Measurements from ENCODE around the gene CCDC33. TPM values are rescaled to one million over a fixed set of nuclear protein-coding genes. Genes with fewer than 3 reads are reported as not detected.

The CCDC33 gene
- polyA plus RNA-seq, 1 of the 3 experiments (the other 2 are of a cell fraction): 4.0 TPM

DNA sequence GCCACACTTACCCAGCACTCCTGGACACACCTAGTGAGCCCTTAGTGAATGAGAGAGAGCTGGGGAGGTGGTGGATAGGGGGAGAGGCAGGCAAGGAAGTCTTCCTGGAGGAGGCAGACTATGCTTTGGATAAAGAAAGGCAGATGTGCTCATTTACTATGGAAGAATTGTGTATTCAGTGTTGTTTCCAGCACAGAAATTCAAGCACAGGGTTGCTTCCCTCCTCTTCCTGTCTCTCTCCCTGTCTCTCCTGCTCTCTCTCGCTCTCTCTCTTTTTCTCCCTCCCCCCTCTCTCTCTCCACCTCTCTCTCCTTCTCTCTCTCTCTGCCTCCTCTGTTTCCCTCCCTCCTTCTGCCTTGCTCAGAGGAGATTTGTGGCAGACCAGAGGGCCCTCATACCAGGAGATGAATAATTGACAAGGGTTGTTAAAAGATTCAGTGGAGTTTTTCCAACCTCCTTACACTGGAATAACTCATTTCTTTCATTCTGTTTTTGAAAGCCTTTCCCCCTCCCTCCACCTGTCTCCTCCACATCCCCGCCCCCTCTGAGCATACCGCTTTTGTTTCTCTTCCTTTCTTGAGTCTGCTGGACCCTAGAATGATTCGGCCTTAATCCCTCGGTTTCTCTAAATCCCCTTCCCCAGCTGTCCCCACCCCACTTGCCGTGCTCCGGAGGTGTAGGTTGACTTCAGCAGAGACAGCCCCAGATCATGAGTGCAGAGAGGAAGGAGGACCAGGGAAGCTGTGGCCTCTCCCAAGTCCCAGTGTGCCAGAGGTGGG is 65.6 kb downstream of the CCDC33 start:
- no peak for DNase-seq
- no peak overlapping the region for H3K4me2 ChIP-seq
- H3K36me3 ChIP-seq (replicated peaks in 1 of 2; ENCODE audit: control insufficient read depth in 1 of 2, insufficient read depth in 2 of 2, low read length in 1 of 2): no peaks in the 10 kb centered on the region
- H3K79me2 ChIP-seq (ENCODE audit: insufficient read depth): no peaks in the 10 kb centered on the region
- no peaks in the 10 kb centered on the region for H4K20me1 ChIP-seq (ENCODE audit: insufficient read depth)
- H2AFZ ChIP-seq (ENCODE audit: low read depth): no peak overlapping the region
- H3K9me2 ChIP-seq: no peaks in the 10 kb centered on the region
- TF ChIP-seq POLR2AphosphoS5 (IDR thresholded peaks at IDR 0.05; ENCODE audit: low read depth, low read length) (no peak), RXRA (IDR thresholded peaks at IDR 0.05; ENCODE audit: borderline replicate concordance, low read depth) (no peak), NFIC (IDR thresholded peaks at IDR 0.05; ENCODE audit: borderline replicate concordance) (no peak), TAF1 (IDR thresholded peaks at IDR 0.05; ENCODE audit: borderline replicate concordance, low read depth, low read length) (no peak), YY1 (IDR thresholded peaks at IDR 0.05; ENCODE audit: low read depth) (no peak), SIN3A (IDR thresholded peaks at IDR 0.05; ENCODE audit: borderline replicate concordance, low read depth, low read length) (no peak), ELF1 (IDR thresholded peaks at IDR 0.05) (no peak), SMC3 (IDR thresholded peaks at IDR 0.05; ENCODE audit: low read depth, low read length) (no peak), NRF1 (IDR thresholded peaks at IDR 0.05; ENCODE audit: low read depth, low read length) (no peak), JUND (IDR thresholded peaks at IDR 0.05) (no peak), FOSL2 (IDR thresholded peaks at IDR 0.05; ENCODE audit: borderline replicate concordance, low read depth) (no peak)
- TF ChIP-seq, protein P1, sequence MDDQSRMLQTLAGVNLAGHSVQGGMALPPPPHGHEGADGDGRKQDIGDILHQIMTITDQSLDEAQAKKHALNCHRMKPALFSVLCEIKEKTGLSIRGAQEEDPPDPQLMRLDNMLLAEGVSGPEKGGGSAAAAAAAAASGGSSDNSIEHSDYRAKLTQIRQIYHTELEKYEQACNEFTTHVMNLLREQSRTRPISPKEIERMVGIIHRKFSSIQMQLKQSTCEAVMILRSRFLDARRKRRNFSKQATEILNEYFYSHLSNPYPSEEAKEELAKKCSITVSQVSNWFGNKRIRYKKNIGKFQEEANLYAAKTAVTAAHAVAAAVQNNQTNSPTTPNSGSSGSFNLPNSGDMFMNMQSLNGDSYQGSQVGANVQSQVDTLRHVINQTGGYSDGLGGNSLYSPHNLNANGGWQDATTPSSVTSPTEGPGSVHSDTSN (IDR thresholded peaks at IDR 0.05): no peak
- TF ChIP-seq, protein P2, sequence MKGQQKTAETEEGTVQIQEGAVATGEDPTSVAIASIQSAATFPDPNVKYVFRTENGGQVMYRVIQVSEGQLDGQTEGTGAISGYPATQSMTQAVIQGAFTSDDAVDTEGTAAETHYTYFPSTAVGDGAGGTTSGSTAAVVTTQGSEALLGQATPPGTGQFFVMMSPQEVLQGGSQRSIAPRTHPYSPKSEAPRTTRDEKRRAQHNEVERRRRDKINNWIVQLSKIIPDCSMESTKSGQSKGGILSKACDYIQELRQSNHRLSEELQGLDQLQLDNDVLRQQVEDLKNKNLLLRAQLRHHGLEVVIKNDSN (IDR thresholded peaks at IDR 0.05; ENCODE audit: borderline replicate concordance, low read depth): no peak
- TF ChIP-seq, protein P3, sequence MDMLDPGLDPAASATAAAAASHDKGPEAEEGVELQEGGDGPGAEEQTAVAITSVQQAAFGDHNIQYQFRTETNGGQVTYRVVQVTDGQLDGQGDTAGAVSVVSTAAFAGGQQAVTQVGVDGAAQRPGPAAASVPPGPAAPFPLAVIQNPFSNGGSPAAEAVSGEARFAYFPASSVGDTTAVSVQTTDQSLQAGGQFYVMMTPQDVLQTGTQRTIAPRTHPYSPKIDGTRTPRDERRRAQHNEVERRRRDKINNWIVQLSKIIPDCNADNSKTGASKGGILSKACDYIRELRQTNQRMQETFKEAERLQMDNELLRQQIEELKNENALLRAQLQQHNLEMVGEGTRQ (IDR thresholded peaks at IDR 0.05; ENCODE audit: borderline replicate concordance, low read depth, low read length): no peak
- TF ChIP-seq, protein P4, sequence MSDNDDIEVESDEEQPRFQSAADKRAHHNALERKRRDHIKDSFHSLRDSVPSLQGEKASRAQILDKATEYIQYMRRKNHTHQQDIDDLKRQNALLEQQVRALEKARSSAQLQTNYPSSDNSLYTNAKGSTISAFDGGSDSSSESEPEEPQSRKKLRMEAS (IDR thresholded peaks at IDR 0.05; ENCODE audit: low read depth): no peak
- TF ChIP-seq, protein P5, sequence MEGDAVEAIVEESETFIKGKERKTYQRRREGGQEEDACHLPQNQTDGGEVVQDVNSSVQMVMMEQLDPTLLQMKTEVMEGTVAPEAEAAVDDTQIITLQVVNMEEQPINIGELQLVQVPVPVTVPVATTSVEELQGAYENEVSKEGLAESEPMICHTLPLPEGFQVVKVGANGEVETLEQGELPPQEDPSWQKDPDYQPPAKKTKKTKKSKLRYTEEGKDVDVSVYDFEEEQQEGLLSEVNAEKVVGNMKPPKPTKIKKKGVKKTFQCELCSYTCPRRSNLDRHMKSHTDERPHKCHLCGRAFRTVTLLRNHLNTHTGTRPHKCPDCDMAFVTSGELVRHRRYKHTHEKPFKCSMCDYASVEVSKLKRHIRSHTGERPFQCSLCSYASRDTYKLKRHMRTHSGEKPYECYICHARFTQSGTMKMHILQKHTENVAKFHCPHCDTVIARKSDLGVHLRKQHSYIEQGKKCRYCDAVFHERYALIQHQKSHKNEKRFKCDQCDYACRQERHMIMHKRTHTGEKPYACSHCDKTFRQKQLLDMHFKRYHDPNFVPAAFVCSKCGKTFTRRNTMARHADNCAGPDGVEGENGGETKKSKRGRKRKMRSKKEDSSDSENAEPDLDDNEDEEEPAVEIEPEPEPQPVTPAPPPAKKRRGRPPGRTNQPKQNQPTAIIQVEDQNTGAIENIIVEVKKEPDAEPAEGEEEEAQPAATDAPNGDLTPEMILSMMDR (IDR thresholded peaks at IDR 0.05): no peak
- TF ChIP-seq, protein P6, sequence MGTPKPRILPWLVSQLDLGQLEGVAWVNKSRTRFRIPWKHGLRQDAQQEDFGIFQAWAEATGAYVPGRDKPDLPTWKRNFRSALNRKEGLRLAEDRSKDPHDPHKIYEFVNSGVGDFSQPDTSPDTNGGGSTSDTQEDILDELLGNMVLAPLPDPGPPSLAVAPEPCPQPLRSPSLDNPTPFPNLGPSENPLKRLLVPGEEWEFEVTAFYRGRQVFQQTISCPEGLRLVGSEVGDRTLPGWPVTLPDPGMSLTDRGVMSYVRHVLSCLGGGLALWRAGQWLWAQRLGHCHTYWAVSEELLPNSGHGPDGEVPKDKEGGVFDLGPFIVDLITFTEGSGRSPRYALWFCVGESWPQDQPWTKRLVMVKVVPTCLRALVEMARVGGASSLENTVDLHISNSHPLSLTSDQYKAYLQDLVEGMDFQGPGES (IDR thresholded peaks at IDR 0.05; ENCODE audit: low read depth, low read length): no peak
- POLR2A ChIA-PET: no interaction called here
- H3F3A ChIP-seq (replicated peaks; ENCODE audit: insufficient read depth): no peaks in the 10 kb centered on the region
- peak overlapping the region in 1 of 2 experiments; percentile 95; a peak in 2 of 4 replicates for H3K27ac ChIP-seq (ENCODE audit: low read depth in 2 of 2, low read length in 1 of 2)
- CTCF ChIA-PET: interaction anchor here (0.6 to 7.2 kb wide), 25 partner anchors 9 to 248 kb away, joined by 3 to 69 read pairs (median 5); partner anchors contain the start of genes ISLR2 and STRA6
- no peaks in the 10 kb centered on the region for H3K27me3 ChIP-seq (ENCODE audit: insufficient read depth)
- no peaks in the 10 kb centered on the region for H3K9me3 ChIP-seq
- no peak overlapping the region for H3K4me3 ChIP-seq (ENCODE audit: low read depth in 2 of 2, low read length in 1 of 2)
- 78% methylated on average over 7 of the region's 7 CpGs for WGBS (ENCODE audit: low lambda C conversion rate)
- no peak overlapping the region for H3K9ac ChIP-seq
- H3K4me1 ChIP-seq (ENCODE audit: control insufficient read depth in 1 of 2, insufficient read depth in 2 of 2, low read depth in 1 of 2, low read length in 1 of 2): peaks cover 0 to 52% of the 10 kb centered on the region in 2 experiments; a peak in 2 of 4 replicates
